PC-3 (cell line): ENCODE measurements around the gene ACE2.

Experiments
- EZH2phosphoT487 ChIP-seq: fragments of 300-600 bp; sonication (generic); IDR thresholded peaks from 2 replicates; pipeline ENCODE4 v1.6.1; 2018; ENCODE audit warnings: mild to moderate bottlenecking, antibody characterized with exemption, low read length, borderline replicate concordance
- TF ChIP-seq, protein P1 (sequence below): fragments of 300-600 bp; sonication (generic); conservative IDR thresholded peaks from 2 replicates; pipeline ENCODE4 v1.5.1; 2017; ENCODE audit warnings: antibody characterized with exemption, low read depth, mild to moderate bottlenecking, low read length

DNA sequence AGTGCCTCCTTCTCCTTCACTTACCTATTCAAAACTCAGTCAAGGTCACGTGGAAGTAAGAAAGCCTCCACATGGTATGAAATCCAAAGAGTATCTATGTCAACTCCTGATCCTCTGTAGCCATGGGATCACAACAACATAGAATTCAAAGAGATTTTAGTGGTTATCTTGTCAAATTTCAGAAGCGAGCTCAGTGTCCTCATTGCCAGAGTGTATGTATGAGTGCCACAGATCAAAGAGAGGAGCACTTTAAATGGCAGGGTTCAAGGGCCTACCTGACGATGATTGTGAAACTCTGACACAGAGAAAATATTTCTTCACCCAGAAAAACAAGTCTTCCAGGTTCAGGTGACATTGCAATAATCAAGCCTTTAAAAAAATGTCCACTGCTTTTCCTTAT is 1.2 kb upstream of the ACE2 start:
- TF ChIP-seq, protein P1, sequence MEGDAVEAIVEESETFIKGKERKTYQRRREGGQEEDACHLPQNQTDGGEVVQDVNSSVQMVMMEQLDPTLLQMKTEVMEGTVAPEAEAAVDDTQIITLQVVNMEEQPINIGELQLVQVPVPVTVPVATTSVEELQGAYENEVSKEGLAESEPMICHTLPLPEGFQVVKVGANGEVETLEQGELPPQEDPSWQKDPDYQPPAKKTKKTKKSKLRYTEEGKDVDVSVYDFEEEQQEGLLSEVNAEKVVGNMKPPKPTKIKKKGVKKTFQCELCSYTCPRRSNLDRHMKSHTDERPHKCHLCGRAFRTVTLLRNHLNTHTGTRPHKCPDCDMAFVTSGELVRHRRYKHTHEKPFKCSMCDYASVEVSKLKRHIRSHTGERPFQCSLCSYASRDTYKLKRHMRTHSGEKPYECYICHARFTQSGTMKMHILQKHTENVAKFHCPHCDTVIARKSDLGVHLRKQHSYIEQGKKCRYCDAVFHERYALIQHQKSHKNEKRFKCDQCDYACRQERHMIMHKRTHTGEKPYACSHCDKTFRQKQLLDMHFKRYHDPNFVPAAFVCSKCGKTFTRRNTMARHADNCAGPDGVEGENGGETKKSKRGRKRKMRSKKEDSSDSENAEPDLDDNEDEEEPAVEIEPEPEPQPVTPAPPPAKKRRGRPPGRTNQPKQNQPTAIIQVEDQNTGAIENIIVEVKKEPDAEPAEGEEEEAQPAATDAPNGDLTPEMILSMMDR = no peak
- TF ChIP-seq EZH2phosphoT487 = no peak
